ENCODE results near the gene CAPN3. TPM values are rescaled to one million over a fixed set of nuclear protein-coding genes. Genes with fewer than 3 reads are reported as not detected.
"Not testable (repeated sequence)": the region's sequence is repeated elsewhere in the genome, so short reads cannot be mapped to it uniquely, and the experiment has no call there.

CAPN3 gene
- total RNA-seq, 2 experiments from 2014 or later = 1.5 to 1.6 TPM

DNA sequence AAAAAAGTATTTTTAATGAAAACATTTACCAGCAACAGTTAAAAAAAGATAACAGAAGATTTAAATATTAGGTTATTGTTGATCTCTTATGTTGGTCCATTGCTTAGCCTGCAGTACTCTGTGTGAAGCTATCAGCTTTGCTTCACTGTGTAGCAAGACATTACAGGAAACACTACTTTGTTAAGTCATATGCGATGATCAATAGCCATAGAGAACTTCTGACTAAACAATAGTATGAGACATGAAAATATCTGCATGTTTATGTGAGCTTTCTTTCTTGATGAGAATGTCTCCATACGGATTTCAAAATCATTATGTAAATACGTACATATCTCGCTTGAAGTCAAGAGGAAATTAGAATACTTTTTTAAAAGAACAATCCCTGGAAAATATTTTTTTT is 27.0 kb upstream of the CAPN3 start:
- Histone ChIP-seq H3K79me2 (ENCODE audit: insufficient read depth, low read depth, low read length) (no peaks in the 10 kb centered on the region), H3K27ac (ENCODE audit: low read depth, low read length, poor library complexity, severe bottlenecking) (no peak overlapping the region), H3K9me3 (ENCODE audit: low read length) (peaks cover 15% of the 10 kb centered on the region), H2AFZ (ENCODE audit: low read length) (no peak overlapping the region), H3K4me2 (ENCODE audit: low read length) (no peak overlapping the region), H3K4me1 (ENCODE audit: insufficient read depth, low read length, poor library complexity, severe bottlenecking) (no peaks in the 10 kb centered on the region), H4K20me1 (ENCODE audit: insufficient read depth, low read length) (no peaks in the 10 kb centered on the region), H3K9me2 (ENCODE audit: insufficient read depth, low read length) (no peaks in the 10 kb centered on the region), H3K36me3 (ENCODE audit: insufficient read depth, low read length) (peaks cover 3% of the 10 kb centered on the region), H3K4me3 (ENCODE audit: low read depth, low read length, poor library complexity, severe bottlenecking) (no peak overlapping the region)
- ChIA-PET CTCF (ENCODE audit: unreplicated experiment) (no interaction called here), POLR2A (no interaction called here)
- BruUV-seq (replicated peaks) = no TSS peak
- TF ChIP-seq, protein P1, sequence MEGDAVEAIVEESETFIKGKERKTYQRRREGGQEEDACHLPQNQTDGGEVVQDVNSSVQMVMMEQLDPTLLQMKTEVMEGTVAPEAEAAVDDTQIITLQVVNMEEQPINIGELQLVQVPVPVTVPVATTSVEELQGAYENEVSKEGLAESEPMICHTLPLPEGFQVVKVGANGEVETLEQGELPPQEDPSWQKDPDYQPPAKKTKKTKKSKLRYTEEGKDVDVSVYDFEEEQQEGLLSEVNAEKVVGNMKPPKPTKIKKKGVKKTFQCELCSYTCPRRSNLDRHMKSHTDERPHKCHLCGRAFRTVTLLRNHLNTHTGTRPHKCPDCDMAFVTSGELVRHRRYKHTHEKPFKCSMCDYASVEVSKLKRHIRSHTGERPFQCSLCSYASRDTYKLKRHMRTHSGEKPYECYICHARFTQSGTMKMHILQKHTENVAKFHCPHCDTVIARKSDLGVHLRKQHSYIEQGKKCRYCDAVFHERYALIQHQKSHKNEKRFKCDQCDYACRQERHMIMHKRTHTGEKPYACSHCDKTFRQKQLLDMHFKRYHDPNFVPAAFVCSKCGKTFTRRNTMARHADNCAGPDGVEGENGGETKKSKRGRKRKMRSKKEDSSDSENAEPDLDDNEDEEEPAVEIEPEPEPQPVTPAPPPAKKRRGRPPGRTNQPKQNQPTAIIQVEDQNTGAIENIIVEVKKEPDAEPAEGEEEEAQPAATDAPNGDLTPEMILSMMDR (conservative IDR thresholded peaks at IDR 0.05; ENCODE audit: low read length) = no peak
- no peak for TF ChIP-seq EZH2phosphoT487 (IDR thresholded peaks at IDR 0.05; ENCODE audit: borderline replicate concordance, low read depth, low read length)
- intact Hi-C loops (cut with micrococcal nuclease; ENCODE audit: unreplicated experiment) = no loop called here
- no peak for DNase-seq (ENCODE audit: low spot score)

DNA sequence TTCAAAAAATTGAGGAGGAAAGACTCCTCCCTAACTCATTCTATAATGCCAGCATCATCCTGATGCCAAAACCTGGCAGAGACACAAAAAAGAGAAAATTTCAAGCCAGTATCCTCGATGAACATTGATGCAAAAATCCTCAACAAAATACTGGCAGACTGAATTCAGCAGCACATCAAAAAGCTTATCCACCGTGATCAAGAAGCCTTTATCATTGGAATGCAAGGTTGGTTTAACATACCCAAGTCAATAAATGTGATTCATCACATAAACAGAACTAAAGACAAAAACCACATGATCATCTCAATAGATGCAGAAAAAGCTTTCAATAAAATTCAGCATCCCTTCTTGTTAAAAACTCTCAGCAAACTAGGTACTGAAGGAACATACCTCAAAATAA is 24.2 kb upstream of the CAPN3 start:
- Histone ChIP-seq H3K4me2 (ENCODE audit: low read length) (no peak overlapping the region), H3K27ac (ENCODE audit: low read depth, low read length, poor library complexity, severe bottlenecking) (no peak overlapping the region), H2AFZ (ENCODE audit: low read length) (no peak overlapping the region), H3K36me3 (ENCODE audit: insufficient read depth, low read length) (peaks cover 3% of the 10 kb centered on the region), H3K9me3 (ENCODE audit: low read length) (peaks cover 15% of the 10 kb centered on the region), H4K20me1 (ENCODE audit: insufficient read depth, low read length) (no peaks in the 10 kb centered on the region), H3K4me1 (ENCODE audit: insufficient read depth, low read length, poor library complexity, severe bottlenecking) (no peaks in the 10 kb centered on the region), H3K4me3 (ENCODE audit: low read depth, low read length, poor library complexity, severe bottlenecking) (no peak overlapping the region), H3K9me2 (ENCODE audit: insufficient read depth, low read length) (no peaks in the 10 kb centered on the region), H3K79me2 (ENCODE audit: insufficient read depth, low read depth, low read length) (no peaks in the 10 kb centered on the region)
- TF ChIP-seq, protein P1 (conservative IDR thresholded peaks at IDR 0.05; ENCODE audit: low read length) = no peak
- TF ChIP-seq EZH2phosphoT487 (IDR thresholded peaks at IDR 0.05; ENCODE audit: borderline replicate concordance, low read depth, low read length) = no peak
- CTCF ChIA-PET (ENCODE audit: unreplicated experiment) = no interaction called here
- no peak for DNase-seq (ENCODE audit: low spot score)
- POLR2A ChIA-PET = no interaction called here
- intact Hi-C loops (cut with micrococcal nuclease; ENCODE audit: unreplicated experiment) = no loop called here
- BruUV-seq (replicated peaks) = no TSS peak

DNA sequence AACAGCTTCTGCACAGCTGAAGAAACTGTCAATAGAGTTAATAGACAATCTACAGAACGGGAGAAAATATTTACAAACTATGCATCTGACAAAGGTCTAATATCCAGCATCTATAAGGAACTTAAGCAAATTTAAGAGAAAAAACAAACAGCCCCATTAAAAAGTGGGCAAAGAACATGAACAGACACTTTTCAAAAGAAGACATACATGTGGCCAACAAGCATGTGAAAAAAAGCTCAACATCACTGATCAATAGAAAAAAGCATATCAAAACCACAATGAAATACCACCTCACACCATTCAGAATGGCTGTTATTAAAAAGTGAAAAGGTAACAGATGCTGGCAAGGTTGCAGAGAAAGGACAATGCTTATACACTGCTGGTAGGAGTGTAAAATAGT is 22.7 kb upstream of the CAPN3 start:
- DNase-seq (ENCODE audit: low spot score); CTCF ChIA-PET (ENCODE audit: unreplicated experiment); H3K79me2 ChIP-seq (ENCODE audit: insufficient read depth, low read depth, low read length); H3K27ac ChIP-seq (ENCODE audit: low read depth, low read length, poor library complexity, severe bottlenecking); H3K4me2 ChIP-seq (ENCODE audit: low read length); H3K36me3 ChIP-seq (ENCODE audit: insufficient read depth, low read length); BruUV-seq (replicated peaks); H3K4me3 ChIP-seq (ENCODE audit: low read depth, low read length, poor library complexity, severe bottlenecking); H3K4me1 ChIP-seq (ENCODE audit: insufficient read depth, low read length, poor library complexity, severe bottlenecking); H3K9me2 ChIP-seq (ENCODE audit: insufficient read depth, low read length); POLR2A ChIA-PET; intact Hi-C loops (cut with micrococcal nuclease; ENCODE audit: unreplicated experiment); H4K20me1 ChIP-seq (ENCODE audit: insufficient read depth, low read length); H2AFZ ChIP-seq (ENCODE audit: low read length): not testable (repeated sequence)
- peaks cover 15% of the 10 kb centered on the region for H3K9me3 ChIP-seq (ENCODE audit: low read length)

DNA sequence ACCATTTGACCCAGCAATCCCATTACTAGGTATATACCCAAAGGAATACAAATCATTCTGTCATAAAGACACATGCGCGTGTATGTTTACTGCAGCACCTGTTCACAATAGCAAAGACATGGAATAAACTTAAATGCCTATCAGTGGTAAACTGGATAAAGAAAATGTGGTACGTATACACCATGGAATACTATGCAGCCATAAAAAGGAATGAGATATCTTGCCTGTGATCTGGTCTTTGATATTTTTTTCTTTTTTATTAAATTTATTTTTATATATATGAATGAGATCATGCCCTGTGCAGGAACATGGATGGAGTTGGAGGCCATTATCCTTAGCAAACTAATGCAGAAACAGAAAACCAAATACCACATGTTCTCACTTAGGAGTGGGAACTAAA is 22.2 kb upstream of the CAPN3 start:
- intact Hi-C loops (cut with micrococcal nuclease; ENCODE audit: unreplicated experiment); CTCF ChIA-PET (ENCODE audit: unreplicated experiment); BruUV-seq (replicated peaks); POLR2A ChIA-PET; H3K4me2 ChIP-seq (ENCODE audit: low read length); H3K9me2 ChIP-seq (ENCODE audit: insufficient read depth, low read length); H3K27ac ChIP-seq (ENCODE audit: low read depth, low read length, poor library complexity, severe bottlenecking); H2AFZ ChIP-seq (ENCODE audit: low read length); H3K79me2 ChIP-seq (ENCODE audit: insufficient read depth, low read depth, low read length); H4K20me1 ChIP-seq (ENCODE audit: insufficient read depth, low read length); H3K4me3 ChIP-seq (ENCODE audit: low read depth, low read length, poor library complexity, severe bottlenecking); DNase-seq (ENCODE audit: low spot score); H3K4me1 ChIP-seq (ENCODE audit: insufficient read depth, low read length, poor library complexity, severe bottlenecking); H3K36me3 ChIP-seq (ENCODE audit: insufficient read depth, low read length): not testable (repeated sequence)
- H3K9me3 ChIP-seq (ENCODE audit: low read length) = peaks cover 15% of the 10 kb centered on the region
